ENCODE results near the gene ZNF2. TPM values are rescaled to one million over a fixed set of nuclear protein-coding genes. Genes with fewer than 3 reads are reported as not detected.

The ZNF2 gene
- polyA plus RNA-seq, 1 donor = 5.2 TPM

- DNase-seq = no peak
These were observed 40.5 kb downstream of the ZNF2 start for GRCh38 chr2:95206096-95206495.

- peak; percentile 91 for DNase-seq
These were observed 41.7 kb downstream of the ZNF2 start, which contains the start of gene ZNF892 for GRCh38 chr2:95207111-95207961. ZNF892 (plus strand) TSS chr2:95207521; CDS start chr2:95207816, 295 bp downstream.

GRCh38 chr2:95208106-95208505 lies 42.5 kb downstream of the ZNF2 start:
- DNase-seq = no peak

- no peak for DNase-seq
These were observed 49.5 kb downstream of the ZNF2 start for GRCh38 chr2:95215018-95215612.

GRCh38 chr2:95220449-95220848 lies 54.8 kb downstream of the ZNF2 start:
- no peak for DNase-seq

GRCh38 chr2:95225658-95226057 lies 60.0 kb downstream of the ZNF2 start:
- DNase-seq = no peak

GRCh38 chr2:95231723-95232122 lies 66.1 kb downstream of the ZNF2 start:
- peak; percentile 13 for DNase-seq

GRCh38 chr2:95232232-95232631 lies 66.6 kb downstream of the ZNF2 start:
- DNase-seq = no peak

Other genes with a start within 250 kb of the ZNF2 start
- 5.2 TPM for gene MAL, start 140.1 kb upstream of the ZNF2 start, polyA plus RNA-seq (ENCODE audit: insufficient read length)
- 61.1 TPM for gene MRPS5, start 44.0 kb upstream of the ZNF2 start, polyA plus RNA-seq (ENCODE audit: insufficient read length)
- gene ZNF514, start 6.0 kb upstream of the ZNF2 start, polyA plus RNA-seq (ENCODE audit: insufficient read length) = 22.2 TPM
- 2.4 TPM for gene ZNF892, start 41.7 kb downstream of the ZNF2 start, polyA plus RNA-seq (ENCODE audit: insufficient read length)
- 1.4 TPM for gene PROM2, start 108.6 kb downstream of the ZNF2 start, polyA plus RNA-seq (ENCODE audit: insufficient read length)
- gene KCNIP3, start 131.5 kb downstream of the ZNF2 start, polyA plus RNA-seq (ENCODE audit: insufficient read length) = 5.8 TPM
- 23.7 TPM for gene FAHD2A, start 236.9 kb downstream of the ZNF2 start, polyA plus RNA-seq (ENCODE audit: insufficient read length)

All from hindlimb muscle (tissue), 1 donor.